ENCODE results near the gene AHCYL2. TPM values are rescaled to one million over a fixed set of nuclear protein-coding genes. Genes with fewer than 3 reads are reported as not detected.

The AHCYL2 gene
- total RNA-seq, 4 donors from 2014 or later, result 83.2 to 149 (median 101) TPM

DNA sequence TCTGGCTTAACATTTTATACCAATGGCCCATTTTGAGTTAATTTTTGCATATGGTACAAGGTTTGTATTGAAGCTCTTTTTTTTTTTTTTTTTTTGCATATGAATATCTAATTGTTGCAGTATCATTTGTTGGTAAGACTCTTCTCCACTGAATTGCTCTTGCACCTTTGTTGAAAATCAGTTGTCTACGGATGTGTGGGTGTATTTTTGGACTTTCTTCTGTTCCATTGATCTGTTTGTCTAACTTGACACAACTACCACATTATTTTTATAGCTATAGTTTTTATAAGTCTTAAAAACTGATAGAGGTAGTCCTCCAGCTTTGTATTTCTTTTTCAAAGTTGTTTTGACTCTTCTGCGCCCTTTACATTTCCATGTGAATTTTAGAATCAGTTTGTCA lies 53.9 kb downstream of the AHCYL2 start:
- H3K27ac ChIP-seq, result no peak overlapping the region
- DNase-seq, result no peak
- no peaks in the 10 kb centered on the region for H3K9me3 ChIP-seq
- H3K36me3 ChIP-seq, result no peaks in the 10 kb centered on the region
- WGBS, 2 donors, result 96% methylated on average over 2 of the region's 2 CpGs
- intact Hi-C loops (cut with DNase I), result no loop called here
- H3K4me1 ChIP-seq, result no peaks in the 10 kb centered on the region
- H3K27me3 ChIP-seq, result no peaks in the 10 kb centered on the region
- TF ChIP-seq POLR2A (IDR thresholded peaks at IDR 0.05), result no peak
- TF ChIP-seq, protein P1, sequence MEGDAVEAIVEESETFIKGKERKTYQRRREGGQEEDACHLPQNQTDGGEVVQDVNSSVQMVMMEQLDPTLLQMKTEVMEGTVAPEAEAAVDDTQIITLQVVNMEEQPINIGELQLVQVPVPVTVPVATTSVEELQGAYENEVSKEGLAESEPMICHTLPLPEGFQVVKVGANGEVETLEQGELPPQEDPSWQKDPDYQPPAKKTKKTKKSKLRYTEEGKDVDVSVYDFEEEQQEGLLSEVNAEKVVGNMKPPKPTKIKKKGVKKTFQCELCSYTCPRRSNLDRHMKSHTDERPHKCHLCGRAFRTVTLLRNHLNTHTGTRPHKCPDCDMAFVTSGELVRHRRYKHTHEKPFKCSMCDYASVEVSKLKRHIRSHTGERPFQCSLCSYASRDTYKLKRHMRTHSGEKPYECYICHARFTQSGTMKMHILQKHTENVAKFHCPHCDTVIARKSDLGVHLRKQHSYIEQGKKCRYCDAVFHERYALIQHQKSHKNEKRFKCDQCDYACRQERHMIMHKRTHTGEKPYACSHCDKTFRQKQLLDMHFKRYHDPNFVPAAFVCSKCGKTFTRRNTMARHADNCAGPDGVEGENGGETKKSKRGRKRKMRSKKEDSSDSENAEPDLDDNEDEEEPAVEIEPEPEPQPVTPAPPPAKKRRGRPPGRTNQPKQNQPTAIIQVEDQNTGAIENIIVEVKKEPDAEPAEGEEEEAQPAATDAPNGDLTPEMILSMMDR (IDR thresholded peaks at IDR 0.05), result no peak
- H3K4me3 ChIP-seq (replicated peaks in 1 of 3), result no peak overlapping the region

DNA sequence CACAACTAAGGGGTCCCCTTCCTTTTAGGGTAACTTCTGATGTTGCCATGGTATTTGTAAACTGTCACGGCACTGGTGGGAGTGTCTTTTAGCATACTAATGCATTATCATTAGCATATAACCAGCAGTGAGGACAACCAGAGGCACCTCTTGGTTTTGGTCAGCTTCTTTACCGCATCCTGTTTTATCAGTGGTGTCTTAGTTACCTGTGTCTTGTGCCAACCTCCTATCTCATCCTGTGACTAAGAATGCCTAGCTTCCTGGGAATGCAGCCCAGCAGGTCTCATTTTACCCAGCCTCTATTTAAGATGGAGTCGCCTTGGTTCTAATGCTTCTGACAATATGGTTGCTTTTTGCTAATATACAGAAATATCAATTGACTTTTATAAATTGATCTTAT lies 54.9 kb downstream of the AHCYL2 start:
- no peak overlapping the region for H3K27ac ChIP-seq
- H3K36me3 ChIP-seq, result no peaks in the 10 kb centered on the region
- no peak for DNase-seq
- H3K27me3 ChIP-seq, result no peaks in the 10 kb centered on the region
- 92 to 96% methylated on average over 3 of the region's 3 CpGs for WGBS, 2 donors
- no peak for TF ChIP-seq POLR2A (IDR thresholded peaks at IDR 0.05)
- TF ChIP-seq, protein P1 (IDR thresholded peaks at IDR 0.05), result no peak
- H3K9me3 ChIP-seq, result no peaks in the 10 kb centered on the region
- intact Hi-C loops (cut with DNase I), result no loop called here
- no peak overlapping the region for H3K4me3 ChIP-seq (replicated peaks in 1 of 3)
- no peaks in the 10 kb centered on the region for H3K4me1 ChIP-seq

DNA sequence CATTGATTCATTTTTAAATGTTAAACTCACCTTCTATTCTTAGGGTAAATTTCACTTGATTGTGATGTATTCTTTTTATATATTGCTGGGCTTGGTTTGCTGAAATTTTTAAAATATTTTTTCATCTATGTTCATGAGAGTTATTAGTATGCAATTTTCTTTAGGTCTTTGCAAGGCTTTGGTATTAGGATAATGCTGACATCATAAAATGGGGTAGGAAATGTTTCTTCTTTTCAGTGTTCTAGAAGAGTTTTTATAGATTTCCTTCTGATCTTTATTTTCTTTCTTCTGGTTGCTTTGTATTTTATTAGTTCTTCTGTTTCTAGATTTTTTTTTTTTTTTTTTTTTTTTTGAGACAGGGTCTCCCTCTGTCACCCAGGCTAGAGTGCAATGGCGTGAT lies 56.3 kb downstream of the AHCYL2 start:
- Histone ChIP-seq H3K27me3 (no peaks in the 10 kb centered on the region), H3K4me1 (no peaks in the 10 kb centered on the region), H3K9me3 (no peaks in the 10 kb centered on the region), H3K27ac (no peak overlapping the region), H3K36me3 (no peaks in the 10 kb centered on the region), H3K4me3 (replicated peaks in 1 of 3) (no peak overlapping the region)
- WGBS, 2 donors, result 91 to 94% methylated on average over 1 of the region's 1 CpG
- TF ChIP-seq, protein P1 (IDR thresholded peaks at IDR 0.05), result no peak
- TF ChIP-seq POLR2A (IDR thresholded peaks at IDR 0.05), result no peak
- intact Hi-C loops (cut with DNase I), result no loop called here
- no peak for DNase-seq

DNA sequence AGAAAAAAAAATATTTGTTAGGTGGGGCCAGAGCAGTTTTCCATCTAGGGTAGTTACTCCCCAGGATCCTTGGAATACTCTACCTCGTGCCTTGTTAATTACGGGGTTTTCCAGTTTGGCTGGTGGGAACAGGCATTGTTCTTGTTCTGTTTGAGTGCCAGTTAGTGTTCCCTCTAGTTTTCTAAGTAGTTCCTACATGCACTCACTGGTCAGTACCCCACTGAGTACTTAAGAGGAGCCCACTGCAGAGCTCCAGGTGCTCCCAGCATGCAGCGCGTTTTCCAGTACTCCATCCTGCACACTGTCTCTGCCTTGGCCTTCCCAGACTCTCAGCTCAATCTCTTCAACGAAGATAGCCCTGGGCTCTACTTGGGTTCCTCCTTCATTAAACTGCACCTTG lies 58.0 kb downstream of the AHCYL2 start:
- Histone ChIP-seq H3K27ac (no peak overlapping the region), H3K4me1 (no peaks in the 10 kb centered on the region), H3K36me3 (no peaks in the 10 kb centered on the region), H3K27me3 (no peaks in the 10 kb centered on the region), H3K9me3 (no peaks in the 10 kb centered on the region), H3K4me3 (replicated peaks in 1 of 3) (no peak overlapping the region)
- intact Hi-C loops (cut with DNase I), result no loop called here
- 77 to 80% methylated on average over 5 of the region's 5 CpGs for WGBS, 2 donors
- TF ChIP-seq, protein P1 (IDR thresholded peaks at IDR 0.05), result no peak
- TF ChIP-seq POLR2A (IDR thresholded peaks at IDR 0.05), result no peak
- no peak for DNase-seq

DNA sequence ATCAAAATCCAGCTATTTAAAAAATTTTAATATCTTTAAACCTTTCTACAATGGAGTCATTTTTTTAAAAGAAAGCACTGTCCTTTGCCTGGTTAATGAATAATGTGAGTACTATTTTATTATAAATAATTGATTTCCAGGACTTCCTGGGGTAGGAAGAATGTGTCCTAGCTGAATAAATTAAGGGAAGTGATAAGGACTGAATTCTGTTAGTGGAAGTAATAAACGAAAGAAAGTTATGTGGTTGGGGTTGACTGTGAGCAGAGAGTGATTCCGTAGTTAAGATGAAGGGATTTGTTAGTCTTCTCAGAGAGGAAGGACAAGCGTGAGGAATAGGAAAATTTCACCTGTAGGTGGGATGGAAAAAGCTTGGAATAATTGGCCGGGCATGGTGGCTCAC lies 59.1 kb downstream of the AHCYL2 start:
- no peak for TF ChIP-seq POLR2A (IDR thresholded peaks at IDR 0.05)
- TF ChIP-seq, protein P1 (IDR thresholded peaks at IDR 0.05), result no peak
- intact Hi-C loops (cut with DNase I), result no loop called here
- no peaks in the 10 kb centered on the region for H3K9me3 ChIP-seq
- DNase-seq, result no peak
- 80 to 85% methylated on average over 4 of the region's 4 CpGs for WGBS, 2 donors
- H3K36me3 ChIP-seq, result no peaks in the 10 kb centered on the region
- H3K27ac ChIP-seq, result no peak overlapping the region
- H3K27me3 ChIP-seq, result no peaks in the 10 kb centered on the region
- H3K4me3 ChIP-seq (replicated peaks in 1 of 3), result no peak overlapping the region
- no peaks in the 10 kb centered on the region for H3K4me1 ChIP-seq
